ENCODE results near the gene WDR5.
A peak's percentile ranks its signal among the peaks of the same experiment; 100 is the strongest.

WDR5 gene

DNA sequence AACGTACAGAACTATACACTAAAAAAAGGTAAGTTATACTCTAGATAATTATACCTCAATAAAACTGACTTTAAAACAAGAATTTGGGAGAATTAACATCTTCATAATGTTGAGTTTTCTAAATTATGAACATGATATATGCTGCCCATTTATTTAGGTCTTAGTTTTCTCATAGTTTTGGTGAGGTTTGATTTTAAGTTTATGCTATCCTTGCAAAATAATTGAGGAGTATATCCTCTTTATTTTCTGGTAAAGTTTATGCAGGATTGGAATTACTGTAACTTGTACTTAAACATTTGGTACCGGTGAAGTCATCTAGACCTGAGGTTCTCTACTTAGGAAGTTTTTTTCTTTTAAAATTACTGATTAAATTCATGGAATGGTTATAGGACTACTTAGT, 67.3 kb downstream of the WDR5 start:
- H3K79me2 ChIP-seq (ENCODE audit: control insufficient read depth, insufficient read depth, low read length, unreplicated experiment), result no peaks in the 10 kb centered on the region
- no peak overlapping the region for H3K4me3 ChIP-seq (ENCODE audit: low read depth, low read length)
- H2AFZ ChIP-seq (ENCODE audit: low read length, unreplicated experiment), result no peak overlapping the region
- peaks cover 15% of the 10 kb centered on the region for H3K4me1 ChIP-seq (ENCODE audit: control insufficient read depth, insufficient read depth, low read length, unreplicated experiment)
- H3K27me3 ChIP-seq (ENCODE audit: insufficient read depth, low read length), result peaks cover 14% of the 10 kb centered on the region
- no peak overlapping the region for H3K27ac ChIP-seq (ENCODE audit: low read depth, low read length)
- H3K36me3 ChIP-seq (ENCODE audit: insufficient read depth, low read length), result no peaks in the 10 kb centered on the region

DNA sequence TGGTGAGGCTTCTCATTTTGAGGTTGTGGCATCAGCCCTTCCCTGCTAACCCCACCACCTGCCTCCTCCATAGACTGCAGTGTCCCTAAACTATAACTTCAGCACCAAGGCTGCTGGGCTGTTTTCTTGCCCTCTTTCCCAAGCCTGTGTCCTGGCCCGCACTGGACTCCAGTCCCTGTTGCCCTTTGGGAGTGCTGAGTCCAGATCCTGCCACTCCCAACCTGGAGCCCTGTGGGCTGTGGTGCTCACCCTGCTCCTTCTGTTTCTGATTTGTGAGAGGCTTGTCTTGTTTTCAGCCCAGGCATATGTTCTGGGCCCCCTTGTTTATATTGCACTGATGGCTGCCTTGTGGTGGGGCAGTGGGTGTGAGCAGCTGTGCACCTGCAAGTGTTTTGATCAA, 68.2 kb downstream of the WDR5 start:
- peaks cover 15% of the 10 kb centered on the region for H3K4me1 ChIP-seq (ENCODE audit: control insufficient read depth, insufficient read depth, low read length, unreplicated experiment)
- no peak overlapping the region for H3K27ac ChIP-seq (ENCODE audit: low read depth, low read length)
- peaks cover 14% of the 10 kb centered on the region for H3K27me3 ChIP-seq (ENCODE audit: insufficient read depth, low read length)
- no peak overlapping the region for H2AFZ ChIP-seq (ENCODE audit: low read length, unreplicated experiment)
- H3K36me3 ChIP-seq (ENCODE audit: insufficient read depth, low read length), result no peaks in the 10 kb centered on the region
- H3K79me2 ChIP-seq (ENCODE audit: control insufficient read depth, insufficient read depth, low read length, unreplicated experiment), result no peaks in the 10 kb centered on the region
- no peak overlapping the region for H3K4me3 ChIP-seq (ENCODE audit: low read depth, low read length)

DNA sequence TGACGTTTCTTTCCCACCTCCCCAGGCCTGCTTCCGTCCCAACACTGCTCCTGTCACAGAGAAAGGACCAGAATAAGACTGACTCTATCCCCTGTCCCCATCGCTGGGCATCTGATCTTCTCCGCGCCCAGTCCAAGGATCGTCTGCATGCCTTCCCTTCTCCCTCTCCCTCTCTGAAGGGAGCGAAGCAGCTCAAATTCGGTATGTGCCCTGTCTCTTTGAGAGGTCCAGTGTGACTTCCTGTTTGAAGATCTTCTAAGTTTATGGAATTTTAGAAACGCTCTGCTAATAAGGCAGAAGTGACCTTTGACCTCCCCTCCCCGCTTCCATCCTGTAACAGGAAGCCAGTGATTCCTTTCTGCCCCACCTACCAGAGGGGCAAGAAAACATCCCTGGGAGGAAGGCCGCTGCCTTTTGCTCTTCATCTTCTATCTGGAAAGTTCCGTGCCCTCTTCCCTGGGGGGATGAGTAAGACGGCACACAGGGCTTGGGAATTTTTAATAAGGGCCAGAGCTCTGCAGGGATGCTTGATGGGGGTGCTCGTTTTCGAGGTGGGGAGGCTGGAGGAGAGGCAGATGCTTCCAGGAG, 69.2 kb downstream of the WDR5 start:
- no peak overlapping the region for H2AFZ ChIP-seq (ENCODE audit: low read length, unreplicated experiment)
- no peaks in the 10 kb centered on the region for H3K79me2 ChIP-seq (ENCODE audit: control insufficient read depth, insufficient read depth, low read length, unreplicated experiment)

DNA sequence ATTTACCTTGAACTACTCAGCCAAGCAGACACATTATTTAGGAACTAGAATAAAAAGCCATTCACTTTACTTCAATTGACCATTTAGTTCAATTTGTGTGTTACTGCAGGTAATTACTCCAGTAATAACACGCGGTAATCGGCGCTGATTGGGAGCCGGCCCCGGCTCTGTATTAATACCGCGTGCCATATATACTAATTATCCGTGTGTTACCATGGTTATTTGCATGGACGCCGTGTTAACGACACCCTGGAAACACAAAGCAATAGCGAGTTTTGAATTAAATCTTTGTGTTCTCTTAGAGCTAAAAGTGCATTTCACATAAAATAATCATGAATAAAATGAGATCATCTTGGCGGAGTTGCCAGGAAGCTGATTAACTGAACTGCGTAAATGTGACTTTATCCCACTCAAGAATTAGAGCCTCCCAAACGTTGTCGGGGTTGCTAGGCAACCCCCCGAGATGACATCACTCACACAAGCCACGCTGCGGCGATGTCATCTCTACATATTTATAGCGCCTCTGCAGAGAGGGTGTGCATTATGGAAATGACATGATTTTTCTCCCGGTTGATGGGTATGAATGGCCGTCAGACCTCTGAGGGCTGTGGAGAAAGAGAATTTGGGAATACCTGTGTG, 69.9 kb downstream of the WDR5 start:
- peaks cover 15% of the 10 kb centered on the region for H3K4me1 ChIP-seq (ENCODE audit: control insufficient read depth, insufficient read depth, low read length, unreplicated experiment)
- 0 out of 2 replicates have a peak overlapping the region, but pooled peaks have one; percentile 28 for H3K4me3 ChIP-seq (ENCODE audit: low read depth, low read length)
- peak overlapping the region; percentile 65 for H3K27ac ChIP-seq (ENCODE audit: low read depth, low read length)
- no peak overlapping the region for H2AFZ ChIP-seq (ENCODE audit: low read length, unreplicated experiment)
- H3K79me2 ChIP-seq (ENCODE audit: control insufficient read depth, insufficient read depth, low read length, unreplicated experiment), result no peaks in the 10 kb centered on the region
- H3K27me3 ChIP-seq (ENCODE audit: insufficient read depth, low read length), result peaks cover 13% of the 10 kb centered on the region
- no peaks in the 10 kb centered on the region for H3K36me3 ChIP-seq (ENCODE audit: insufficient read depth, low read length)

More for the DNA sequence above, 69.2 kb downstream of the WDR5 start:
- Histone ChIP-seq H3K36me3 (ENCODE audit: insufficient read depth, low read length) (no peaks in the 10 kb centered on the region), H3K27me3 (ENCODE audit: insufficient read depth, low read length) (peaks cover 14% of the 10 kb centered on the region), H3K27ac (ENCODE audit: low read depth, low read length) (peak overlapping the region; percentile 65), H3K4me1 (ENCODE audit: control insufficient read depth, insufficient read depth, low read length, unreplicated experiment) (peaks cover 15% of the 10 kb centered on the region), H3K4me3 (ENCODE audit: low read depth, low read length) (no peak overlapping the region)

DNA sequence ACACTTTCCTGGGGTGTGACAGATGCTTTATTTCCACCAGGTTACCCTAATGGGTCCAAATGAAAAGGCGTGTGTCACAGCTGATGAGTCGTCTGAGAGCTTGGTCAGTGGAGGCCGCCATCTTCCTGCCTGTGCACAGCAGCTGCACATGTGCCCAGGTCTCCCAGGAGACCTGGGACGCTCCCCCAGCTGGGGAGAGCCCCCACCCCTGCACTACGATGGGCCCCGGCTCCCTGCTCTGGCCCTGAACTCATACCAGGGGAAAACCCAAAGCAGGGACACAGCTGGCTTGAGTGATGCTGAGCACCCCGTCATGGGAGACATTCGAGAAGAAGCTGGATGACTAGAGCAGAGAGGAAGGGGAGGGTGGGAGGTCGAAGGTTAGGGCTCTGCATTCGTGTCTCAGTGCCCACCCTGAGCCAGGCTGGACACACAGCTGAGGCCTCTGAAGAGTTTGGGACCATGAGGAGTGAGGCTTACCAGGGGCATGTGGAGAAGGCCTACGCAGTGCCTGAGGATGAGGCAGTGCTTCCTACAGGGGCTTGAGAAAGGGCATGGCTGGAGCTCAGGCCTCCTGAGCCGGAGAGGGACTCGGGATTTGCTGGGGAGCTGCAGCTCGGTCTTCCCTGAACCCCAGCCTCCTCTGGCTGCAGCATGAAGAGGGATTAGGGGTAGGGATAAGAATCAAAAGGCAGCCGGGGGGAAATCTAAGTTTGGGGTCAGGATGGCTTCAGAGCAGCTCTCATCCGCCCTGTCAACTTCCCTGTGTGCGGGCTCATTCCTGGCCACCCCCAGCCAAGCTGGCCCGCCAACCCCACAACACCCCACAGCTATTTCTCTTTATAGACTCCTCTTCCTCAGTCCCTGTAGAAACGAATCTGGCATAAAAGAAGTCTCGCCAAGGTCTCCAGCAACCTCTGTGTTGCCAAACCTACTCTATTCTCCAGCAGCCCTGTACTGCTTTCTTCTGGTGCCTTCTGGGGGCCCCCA, 70.7 kb downstream of the WDR5 start:
- Histone ChIP-seq H3K36me3 (ENCODE audit: insufficient read depth, low read length) (no peaks in the 10 kb centered on the region), H3K27me3 (ENCODE audit: insufficient read depth, low read length) (0 out of 2 replicates have a peak, but pooled peaks cover 7% of the 10 kb centered on the region), H3K4me3 (ENCODE audit: low read depth, low read length) (no peak overlapping the region), H3K4me1 (ENCODE audit: control insufficient read depth, insufficient read depth, low read length, unreplicated experiment) (peaks cover 15% of the 10 kb centered on the region), H3K79me2 (ENCODE audit: control insufficient read depth, insufficient read depth, low read length, unreplicated experiment) (no peaks in the 10 kb centered on the region), H2AFZ (ENCODE audit: low read length, unreplicated experiment) (no peak overlapping the region), H3K27ac (ENCODE audit: low read depth, low read length) (no peak overlapping the region)

DNA sequence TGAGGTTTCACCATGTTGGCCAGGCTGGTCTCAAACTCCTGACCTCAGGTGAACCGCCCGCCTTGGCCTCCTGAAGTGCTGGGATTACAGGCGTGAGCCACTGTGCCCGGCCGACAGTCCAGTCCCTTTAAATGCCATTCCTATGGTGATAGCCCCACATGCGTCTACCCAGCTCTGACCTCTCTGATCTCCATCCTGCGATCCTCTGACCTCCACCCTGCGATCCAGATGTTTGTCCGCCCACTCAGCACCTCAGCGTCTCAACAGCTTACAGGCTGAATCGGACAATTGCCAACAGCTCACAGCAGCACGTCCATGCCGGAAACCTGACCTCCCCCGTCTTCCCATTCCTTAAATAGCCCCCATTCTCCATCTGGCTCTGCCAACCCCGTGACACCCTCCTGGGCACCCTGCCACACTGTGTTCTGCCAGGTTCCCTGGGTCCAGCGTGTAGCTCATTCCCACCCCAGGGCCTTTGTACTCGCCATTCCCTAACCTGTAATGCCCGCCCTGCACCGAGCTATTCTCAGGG, 72.5 kb downstream of the WDR5 start:
- Histone ChIP-seq H2AFZ (ENCODE audit: low read length, unreplicated experiment) (no peak overlapping the region), H3K36me3 (ENCODE audit: insufficient read depth, low read length) (no peaks in the 10 kb centered on the region), H3K79me2 (ENCODE audit: control insufficient read depth, insufficient read depth, low read length, unreplicated experiment) (no peaks in the 10 kb centered on the region), H3K4me1 (ENCODE audit: control insufficient read depth, insufficient read depth, low read length, unreplicated experiment) (peaks cover 15% of the 10 kb centered on the region), H3K27me3 (ENCODE audit: insufficient read depth, low read length) (0 out of 2 replicates have a peak, but pooled peaks cover 2% of the 10 kb centered on the region), H3K4me3 (ENCODE audit: low read depth, low read length) (no peak overlapping the region), H3K27ac (ENCODE audit: low read depth, low read length) (no peak overlapping the region)

DNA sequence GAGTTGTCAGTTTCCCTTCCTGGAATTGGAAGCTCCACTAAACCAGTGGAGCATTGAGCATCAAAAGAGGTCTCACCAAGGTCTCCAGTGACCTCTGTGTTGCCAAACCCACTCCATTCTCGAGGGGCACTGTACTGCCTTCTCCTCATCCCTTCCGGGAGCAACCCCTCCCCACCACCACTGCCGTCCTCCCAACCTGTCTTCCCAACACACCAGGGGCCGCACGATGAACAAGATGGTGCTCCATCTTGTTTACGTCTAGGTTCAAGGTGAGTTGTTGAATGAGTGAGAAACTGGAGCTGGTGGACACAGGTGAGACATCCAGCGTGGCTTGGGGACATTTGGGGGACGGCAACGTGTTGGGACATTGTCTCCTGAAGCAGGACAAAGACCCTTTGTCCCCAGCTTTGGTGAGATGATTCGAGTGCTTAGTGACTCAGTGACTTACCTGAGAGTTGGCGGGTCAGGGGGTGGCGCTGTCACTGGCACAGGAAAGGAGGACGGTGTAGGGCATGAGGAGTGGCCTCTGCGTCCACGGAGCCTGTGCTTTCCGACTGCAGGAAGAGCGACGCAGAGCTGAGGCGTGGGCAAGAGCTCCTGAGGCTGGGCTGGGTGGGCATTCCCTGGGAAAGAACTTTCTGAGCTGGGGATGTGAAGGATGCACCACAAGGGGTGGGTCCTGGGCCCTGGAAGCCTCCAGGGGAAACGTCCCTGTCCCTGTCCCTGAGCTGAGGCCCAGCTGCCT, 73.3 kb downstream of the WDR5 start:
- H3K4me1 ChIP-seq (ENCODE audit: control insufficient read depth, insufficient read depth, low read length, unreplicated experiment), result peaks cover 15% of the 10 kb centered on the region
- no peak overlapping the region for H2AFZ ChIP-seq (ENCODE audit: low read length, unreplicated experiment)
- H3K79me2 ChIP-seq (ENCODE audit: control insufficient read depth, insufficient read depth, low read length, unreplicated experiment), result no peaks in the 10 kb centered on the region
- H3K36me3 ChIP-seq (ENCODE audit: insufficient read depth, low read length), result no peaks in the 10 kb centered on the region
- H3K27ac ChIP-seq (ENCODE audit: low read depth, low read length), result no peak overlapping the region
- no peaks in the 10 kb centered on the region for H3K27me3 ChIP-seq (ENCODE audit: insufficient read depth, low read length)
- H3K4me3 ChIP-seq (ENCODE audit: low read depth, low read length), result no peak overlapping the region

Data from ACC112 (cell line).